Right lobe of liver (tissue), 6 donors: Measurements from ENCODE around the gene HK1. TPM values are rescaled to one million over a fixed set of nuclear protein-coding genes. Genes with fewer than 3 reads are reported as not detected.

Experiments used
- ATAC-seq, 4 donors: fragments of 200-7000 bp; cut with Tn5 transposase; one replicate each; pipeline ENCODE4 v1.9.1; 2020; ENCODE audit warnings: mild to moderate bottlenecking in 4 of 4, moderate library complexity in 4 of 4
- DNase-seq, 3 donors: peaks; one replicate each; pipeline ENCODE4 v3.0.0-alpha.2; 2020
- H3K27ac ChIP-seq, 3 donors: fragments of 200-600 bp; one replicate each; pipeline ENCODE4 v1.8.0; 2022
- H3K27me3 ChIP-seq, 2 donors: fragments of 200-600 bp; one replicate each; pipeline ENCODE4 v1.8.0; 2022
- H3K36me3 ChIP-seq, 4 donors: fragments of 200-600 bp; sonication (generic) in 1 of 4; one replicate each; pipeline versions ENCODE4 v1.5.1 to v1.8.0; 2017 to 2022; ENCODE audit warnings: control low read depth in 1 of 4
- H3K4me1 ChIP-seq, 4 donors: fragments of 200-600 bp; sonication (generic) in 1 of 4; one replicate each; pipeline versions ENCODE4 v1.5.1 to v1.8.0; 2017 to 2022; ENCODE audit warnings: control low read depth in 1 of 4
- H3K4me3 ChIP-seq, 3 donors: fragments of 200-600 bp; one replicate each; pipeline ENCODE4 v1.8.0; 2022
- H3K9me3 ChIP-seq, 4 donors: fragments of 200-600 bp; sonication (generic) in 1 of 4; one replicate each; pipeline versions ENCODE4 v1.5.1 to v1.8.0; 2017 to 2022; ENCODE audit warnings: control low read depth in 1 of 4
- CTCF ChIP-seq, 4 donors: fragments of 200-600 bp in 3 of 4; fragments of 450-650 bp in 1 of 4; IDR thresholded peaks; one replicate each; pipeline versions ENCODE4 v1.5.1 to v1.8.0; 2016 to 2022; ENCODE audit warnings: antibody characterized with exemption in 4 of 4, mild to moderate bottlenecking in 2 of 4
- POLR2A ChIP-seq: fragments of 450-650 bp; IDR thresholded peaks from one replicate; pipeline ENCODE4 v1.6.1; 2017; ENCODE audit warnings: antibody characterized with exemption, mild to moderate bottlenecking
- WGBS: methylation state at CpG from one replicate; pipeline ENCODE4 v1.1.6; 2018; ENCODE audit warnings: low coverage, low lambda C conversion rate; ENCODE audit not compliant: insufficient coverage; ENCODE audit errors: missing lambda C conversion rate; 5-methylcytosine and 5-hydroxymethylcytosine counted together
- intact Hi-C, 2 donors: fragments of 100-400 bp; cut with DNase I; formaldehyde crosslinking; loops; one replicate each; pipeline versions ENCODE4 v1.11.2 to v1.14.1; 2022
- total RNA-seq, 6 experiments: library from RNA; depleted of rRNA in 2 of 6; stranded (reverse); fragments of >200 nt in 2 of 6; fragmentation: NEBNext Ultra II Directional in 3 of 6; extraction: Animal tissue kit (Norgen Biotek cat#: 25700) in 3 of 6; gene quantifications; one replicate each; pipeline versions ENCODE4 v1.1.0 to v1.2.4, GENCODE V29; 2016 to 2023
- donor health status: DM: no; HTN: yes; CAD: no.
- donor health status: DM: no; HTN: no; CAD: no.
- donor health status: DM: no; HTN: no; CAD: no.
- donor health status: DM: no; HTN: yes; CAD: no.
- donor health status: DM: no; HTN: yes; CAD: no.

The HK1 gene
- total RNA-seq, 6 experiments from 2014 or later = 4.2 to 28.0 (median 7.2) TPM

- Histone ChIP-seq H3K36me3 (no peaks in the 10 kb centered on the region), H3K4me3 (no peak overlapping the region), H3K4me1 (no peaks in the 10 kb centered on the region), H3K9me3 (no peaks in the 10 kb centered on the region), H3K27ac (no peak overlapping the region), H3K27me3 (no peaks in the 10 kb centered on the region)
- 70% methylated on average over 6 of the region's 6 CpGs for WGBS
- ATAC-seq (peak in 1 of 4 donors; percentile 17), DNase-seq (no peak)
- intact Hi-C loops = loop anchor here in 1 of 2 donors (5.0 kb wide), 1 partner anchor 152 kb away; no protein-coding TSS in a partner anchor
- TF ChIP-seq CTCF (IDR thresholded peaks at IDR 0.05) = no peak
- no peak for TF ChIP-seq POLR2A
Measured at GRCh38 chr10:69239816-69240434, 38.4 kb upstream of the HK1 start.

- WGBS = 53% methylated on average over 9 of the region's 11 CpGs
- H3K9me3 ChIP-seq = no peaks in the 10 kb centered on the region
- intact Hi-C loops = loop anchor here in 1 of 2 donors (5.0 kb wide), 1 partner anchor 152 kb away; no protein-coding TSS in a partner anchor
- no peak for DNase-seq
- no peak overlapping the region for H3K4me3 ChIP-seq
- no peak for TF ChIP-seq POLR2A
- TF ChIP-seq CTCF (IDR thresholded peaks at IDR 0.05) = no peak
- no peaks in the 10 kb centered on the region for H3K4me1 ChIP-seq
- H3K36me3 ChIP-seq = no peaks in the 10 kb centered on the region
- no peaks in the 10 kb centered on the region for H3K27me3 ChIP-seq
- no peak for ATAC-seq
- H3K27ac ChIP-seq = no peak overlapping the region
Measured at GRCh38 chr10:69240455-69240854, 37.8 kb upstream of the HK1 start.

DNA sequence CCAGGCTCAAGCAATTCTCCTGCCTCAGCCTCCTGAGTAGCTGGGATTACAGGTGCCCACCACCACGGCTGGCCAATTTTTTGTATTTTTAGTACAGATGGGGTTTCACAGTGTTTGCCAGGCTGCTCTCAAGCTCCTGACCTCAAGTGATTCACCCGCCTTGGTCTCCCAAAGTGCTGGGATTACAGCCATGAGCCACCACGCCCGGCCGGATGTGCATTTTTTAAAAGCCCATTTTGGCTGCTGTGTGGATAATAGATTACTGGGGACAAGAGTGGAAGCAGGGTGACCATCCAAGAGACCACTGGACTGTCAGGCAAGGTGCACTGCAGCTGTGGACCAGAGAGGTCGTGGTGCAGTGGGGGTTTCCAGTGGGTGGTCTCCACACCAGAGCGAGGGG, 36.7 kb upstream of the HK1 start:
- TF ChIP-seq CTCF (IDR thresholded peaks at IDR 0.05) (no peak), POLR2A (no peak)
- no peaks in the 10 kb centered on the region for H3K27me3 ChIP-seq
- DNase-seq (no peak), ATAC-seq (no peak)
- 73% methylated on average over 4 of the region's 7 CpGs for WGBS
- H3K27ac ChIP-seq = no peak overlapping the region
- H3K9me3 ChIP-seq = no peaks in the 10 kb centered on the region
- intact Hi-C loops = loop anchor here in 1 of 2 donors (5.0 kb wide), 1 partner anchor 151 kb away; no protein-coding TSS in a partner anchor
- H3K36me3 ChIP-seq = no peaks in the 10 kb centered on the region
- no peaks in the 10 kb centered on the region for H3K4me1 ChIP-seq
- no peak overlapping the region for H3K4me3 ChIP-seq

DNA sequence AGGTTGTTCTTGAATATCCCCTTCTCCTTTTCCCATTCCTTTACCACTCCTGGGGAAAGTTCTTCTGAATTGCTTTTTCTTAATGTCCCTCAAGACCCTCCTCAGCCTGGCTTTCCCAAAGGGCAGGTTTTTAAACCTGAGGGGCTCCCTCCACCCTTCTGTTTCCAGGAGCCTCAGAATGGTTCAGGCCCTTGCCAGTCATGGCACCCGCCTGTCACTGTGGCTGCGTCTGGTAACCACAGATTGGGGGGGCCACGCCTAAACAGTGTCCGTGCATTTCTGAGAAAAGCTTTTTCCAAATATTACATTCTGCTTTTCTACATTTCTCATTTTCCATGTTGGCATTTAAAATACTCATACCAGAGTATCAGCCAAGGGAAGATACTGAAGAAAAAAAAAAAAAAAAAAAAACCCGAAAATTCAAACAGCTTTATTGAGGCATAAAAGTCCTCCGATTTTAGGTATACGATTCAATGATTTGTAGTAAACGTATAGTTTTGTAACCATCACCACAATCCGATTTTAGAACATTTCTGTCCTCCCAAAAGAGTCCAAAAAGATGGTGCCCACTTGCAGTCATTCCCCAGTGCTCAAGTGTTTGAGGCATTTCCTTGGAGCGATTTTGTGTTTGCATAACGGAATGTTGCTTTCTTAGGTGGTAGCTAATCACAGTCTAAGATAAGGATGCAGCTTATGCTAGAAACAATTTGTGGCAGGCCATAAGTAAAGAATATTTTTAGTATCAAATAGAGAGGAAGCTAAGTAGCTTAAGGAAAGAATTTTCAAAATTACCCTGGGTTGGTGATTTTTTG, 36.0 kb upstream of the HK1 start:
- ATAC-seq (no peak), DNase-seq (no peak)
- intact Hi-C loops = loop anchor here in 1 of 2 donors (5.0 kb wide), 1 partner anchor 150 kb away; no protein-coding TSS in a partner anchor

More for the DNA sequence above, 36.0 kb upstream of the HK1 start:
- no peak for TF ChIP-seq POLR2A
- TF ChIP-seq CTCF (IDR thresholded peaks at IDR 0.05) = no peak
- Histone ChIP-seq H3K4me3 (no peak overlapping the region), H3K9me3 (no peaks in the 10 kb centered on the region), H3K4me1 (no peaks in the 10 kb centered on the region), H3K27me3 (no peaks in the 10 kb centered on the region), H3K36me3 (no peaks in the 10 kb centered on the region), H3K27ac (no peak overlapping the region)
- 76% methylated on average over 11 of the region's 11 CpGs for WGBS
